ENCODE results near the gene MCC.

DNA sequence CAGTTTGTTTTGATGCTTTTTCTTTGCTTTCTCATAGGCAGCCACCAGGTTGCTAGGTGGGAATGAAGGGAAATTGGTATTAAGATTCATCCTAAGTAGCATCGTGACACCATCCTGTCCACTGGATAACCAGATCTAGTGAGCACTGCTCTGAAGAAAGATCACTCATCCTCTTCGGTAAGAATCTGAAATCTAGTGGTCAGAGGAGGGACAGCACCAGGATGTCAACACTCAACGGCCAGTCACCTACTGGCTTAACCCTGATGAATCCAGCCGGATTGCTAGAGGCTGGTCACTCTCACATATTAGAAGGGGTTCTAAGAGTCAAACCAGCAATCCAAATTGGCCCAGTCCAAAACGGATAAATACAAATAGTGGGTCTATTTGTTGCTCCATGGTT is 460.8 kb downstream of the MCC start:
- TF ChIP-seq ESRRG (CRISPR knock-in tag; IDR thresholded peaks at IDR 0.05) (no peak), ZFP3 (CRISPR knock-in tag; IDR thresholded peaks at IDR 0.05) (no peak), SNAI2 (CRISPR knock-in tag; IDR thresholded peaks at IDR 0.05) (no peak), OSR1 (CRISPR knock-in tag; IDR thresholded peaks at IDR 0.05) (no peak), PPARA (CRISPR knock-in tag; IDR thresholded peaks at IDR 0.05; ENCODE audit: borderline replicate concordance) (no peak), ZFP30 (CRISPR knock-in tag; IDR thresholded peaks at IDR 0.05) (no peak), PATZ1 (CRISPR knock-in tag; IDR thresholded peaks at IDR 0.05; ENCODE audit: borderline replicate concordance) (no peak), BACH2 (CRISPR knock-in tag; IDR thresholded peaks at IDR 0.05; ENCODE audit: borderline replicate concordance) (no peak), ZC3H10 (CRISPR knock-in tag; IDR thresholded peaks at IDR 0.05) (no peak)
- TF ChIP-seq, protein P1, sequence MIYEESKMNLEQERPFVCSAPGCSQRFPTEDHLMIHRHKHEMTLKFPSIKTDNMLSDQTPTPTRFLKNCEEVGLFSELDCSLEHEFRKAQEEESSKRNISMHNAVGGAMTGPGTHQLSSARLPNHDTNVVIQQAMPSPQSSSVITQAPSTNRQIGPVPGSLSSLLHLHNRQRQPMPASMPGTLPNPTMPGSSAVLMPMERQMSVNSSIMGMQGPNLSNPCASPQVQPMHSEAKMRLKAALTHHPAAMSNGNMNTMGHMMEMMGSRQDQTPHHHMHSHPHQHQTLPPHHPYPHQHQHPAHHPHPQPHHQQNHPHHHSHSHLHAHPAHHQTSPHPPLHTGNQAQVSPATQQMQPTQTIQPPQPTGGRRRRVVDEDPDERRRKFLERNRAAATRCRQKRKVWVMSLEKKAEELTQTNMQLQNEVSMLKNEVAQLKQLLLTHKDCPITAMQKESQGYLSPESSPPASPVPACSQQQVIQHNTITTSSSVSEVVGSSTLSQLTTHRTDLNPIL (CRISPR knock-in tag; IDR thresholded peaks at IDR 0.05; ENCODE audit: low read depth) = no peak
